ENCODE data around the gene CAMSAP2.

DNA sequence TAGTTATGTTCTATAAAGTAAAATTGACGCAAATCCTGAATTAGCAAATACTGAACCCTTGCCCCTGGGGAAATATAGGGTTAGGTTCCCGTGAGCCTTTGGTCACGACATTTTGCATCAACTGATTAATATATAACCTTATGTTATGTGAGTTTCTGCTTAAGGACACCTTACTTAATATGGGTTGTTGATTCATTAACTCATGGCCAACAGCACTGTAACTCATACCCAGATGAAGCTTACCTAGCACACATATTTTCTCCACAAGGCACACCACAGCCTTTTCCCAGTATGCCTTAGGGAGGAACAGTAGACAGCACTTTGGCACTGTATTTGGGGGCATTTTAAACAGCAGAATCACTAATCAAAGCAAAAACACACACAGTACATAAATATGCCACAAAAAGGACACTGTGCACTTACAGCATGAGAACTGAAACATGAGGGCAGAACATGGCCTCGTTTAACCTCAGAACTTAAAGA is 171.1 kb downstream of the CAMSAP2 start:
- no peak for TF ChIP-seq EZH2 (IDR thresholded peaks at IDR 0.05; ENCODE audit: insufficient read depth, low read length)
- TF ChIP-seq, protein P1, sequence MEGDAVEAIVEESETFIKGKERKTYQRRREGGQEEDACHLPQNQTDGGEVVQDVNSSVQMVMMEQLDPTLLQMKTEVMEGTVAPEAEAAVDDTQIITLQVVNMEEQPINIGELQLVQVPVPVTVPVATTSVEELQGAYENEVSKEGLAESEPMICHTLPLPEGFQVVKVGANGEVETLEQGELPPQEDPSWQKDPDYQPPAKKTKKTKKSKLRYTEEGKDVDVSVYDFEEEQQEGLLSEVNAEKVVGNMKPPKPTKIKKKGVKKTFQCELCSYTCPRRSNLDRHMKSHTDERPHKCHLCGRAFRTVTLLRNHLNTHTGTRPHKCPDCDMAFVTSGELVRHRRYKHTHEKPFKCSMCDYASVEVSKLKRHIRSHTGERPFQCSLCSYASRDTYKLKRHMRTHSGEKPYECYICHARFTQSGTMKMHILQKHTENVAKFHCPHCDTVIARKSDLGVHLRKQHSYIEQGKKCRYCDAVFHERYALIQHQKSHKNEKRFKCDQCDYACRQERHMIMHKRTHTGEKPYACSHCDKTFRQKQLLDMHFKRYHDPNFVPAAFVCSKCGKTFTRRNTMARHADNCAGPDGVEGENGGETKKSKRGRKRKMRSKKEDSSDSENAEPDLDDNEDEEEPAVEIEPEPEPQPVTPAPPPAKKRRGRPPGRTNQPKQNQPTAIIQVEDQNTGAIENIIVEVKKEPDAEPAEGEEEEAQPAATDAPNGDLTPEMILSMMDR (IDR thresholded peaks at IDR 0.05; ENCODE audit: insufficient read depth, low read depth, low read length) = no peak
